Endothelial cell of umbilical vein (primary cell): ENCODE data around the gene FOXP4. TPM values are rescaled to one million over a fixed set of nuclear protein-coding genes. Genes with fewer than 3 reads are reported as not detected.

ENCODE experiments used
- BruUV-seq: library from RNA; stranded (reverse); fragments of 400-500 nt; replicated peaks from 2 replicates; lab custom pipeline; 2021; lab: Mats Ljungman, UMichigan
- CTCF ChIA-PET: fragments of 300-600, 350-600 bp; sonication (Branson Sonifier 250); formaldehyde crosslinking; loops from one replicate; lab custom pipeline; 2021; ENCODE audit warnings: antibody characterized with exemption, inconsistent platforms; lab: Charles Lee
- POLR2A ChIA-PET: fragments of 300-600, 350-600 bp; sonication (Branson Sonifier 250); formaldehyde crosslinking; loops from one replicate; lab custom pipeline; 2021; ENCODE audit warnings: antibody characterized with exemption, inconsistent platforms; lab: Charles Lee
- DNase-seq: peaks from one replicate; pipeline ENCODE4 v3.0.0-alpha.2; 2011; ENCODE audit warnings: low read depth, low spot score
- FAIRE-seq: peaks from 2 replicates; lab custom pipeline; 2011; peaks lifted over from hg19 to GRCh38; lab: Jason Lieb, UNC
- H2AFZ ChIP-seq: 2 replicates; pipeline ENCODE4 v1.6.0; 2012; ENCODE audit warnings: low read depth, low read length, control low read depth, inconsistent platforms
- H3K27ac ChIP-seq: 2 replicates; pipeline ENCODE4 v1.5.1; 2011; ENCODE audit warnings: low read depth, mild to moderate bottlenecking, control low read depth, low read length, moderate library complexity; ENCODE audit not compliant: insufficient read depth
- H3K27me3 ChIP-seq, 2 experiments: 2 replicates each; pipeline versions ENCODE4 v1.6.0 to v1.6.1; 2011; ENCODE audit warnings: low read length in 2 of 2, mixed read lengths in 1 of 2; ENCODE audit not compliant: control insufficient read depth in 2 of 2, insufficient read depth in 2 of 2
- H3K36me3 ChIP-seq, 2 experiments: 2 replicates in 1 of 2; 3 replicates in 1 of 2; pipeline ENCODE4 v1.5.1; 2011; ENCODE audit warnings: low read length in 2 of 2, mild to moderate bottlenecking in 1 of 2, moderate library complexity in 1 of 2; ENCODE audit not compliant: control insufficient read depth in 2 of 2, insufficient read depth in 2 of 2; ENCODE audit errors: extremely low read depth in 1 of 2
- H3K4me1 ChIP-seq: 3 replicates; pipeline ENCODE4 v1.5.1; 2011; ENCODE audit warnings: mild to moderate bottlenecking, low read length; ENCODE audit not compliant: control insufficient read depth, insufficient read depth; ENCODE audit errors: extremely low read depth
- H3K4me2 ChIP-seq: 2 replicates; pipeline ENCODE4 v1.6.1; 2011; ENCODE audit warnings: low read length, control low read depth, mixed read lengths; ENCODE audit not compliant: insufficient read depth
- H3K4me3 ChIP-seq, 3 experiments: fragments of 200-600 bp in 1 of 3; sonication (generic), shearing (Covaris generic) in 1 of 3; replicated peaks in 1 of 3; 2 replicates each; pipeline ENCODE4 v1.5.1; 2011 to 2016; ENCODE audit warnings: control low read depth in 3 of 3, low read length in 3 of 3, mild to moderate bottlenecking in 2 of 3, inconsistent platforms in 1 of 3, low read depth in 1 of 3, moderate library complexity in 1 of 3; ENCODE audit not compliant: insufficient read depth in 1 of 3
- H3K79me2 ChIP-seq: 2 replicates; pipeline ENCODE4 v1.6.0; 2012; ENCODE audit warnings: low read length, inconsistent platforms; ENCODE audit not compliant: control insufficient read depth, insufficient read depth
- H3K9ac ChIP-seq: replicated peaks from 2 replicates; pipeline ENCODE3; 2011; ENCODE audit warnings: low read length, control low read depth; ENCODE audit not compliant: insufficient read depth; ENCODE audit errors: extremely low read depth
- H3K9me1 ChIP-seq: replicated peaks from 3 replicates; pipeline ENCODE4 v1.6.0; 2011; ENCODE audit warnings: mild to moderate bottlenecking, low read length; ENCODE audit not compliant: control insufficient read depth, insufficient read depth; ENCODE audit errors: extremely low read depth
- H3K9me3 ChIP-seq: replicated peaks from 2 replicates; pipeline ENCODE4 v1.5.1; 2012; ENCODE audit warnings: low read length, inconsistent platforms; ENCODE audit not compliant: control insufficient read depth, insufficient read depth
- H4K20me1 ChIP-seq: replicated peaks from 2 replicates; pipeline ENCODE3; 2011; ENCODE audit warnings: mild to moderate bottlenecking, low read length; ENCODE audit not compliant: control insufficient read depth, insufficient read depth; ENCODE audit errors: extremely low read depth
- CTCF ChIP-seq, 2 donors: IDR thresholded peaks; 1 replicate in 1 of 2; 2 replicates in 1 of 2; pipeline ENCODE4 v1.5.1; 2011; ENCODE audit warnings: low read length in 2 of 2, mild to moderate bottlenecking in 2 of 2, moderate library complexity in 2 of 2, control low read depth in 1 of 2, inconsistent platforms in 1 of 2, low read depth in 1 of 2; ENCODE audit not compliant: insufficient read depth in 1 of 2; ENCODE audit errors: extremely low read depth in 1 of 2
- EZH2 ChIP-seq: IDR thresholded peaks from 2 replicates; pipeline ENCODE4 v1.6.1; 2012; ENCODE audit warnings: borderline replicate concordance, low read depth, mild to moderate bottlenecking, moderate library complexity, low read length, inconsistent platforms; ENCODE audit not compliant: severe bottlenecking
- FOS ChIP-seq: IDR thresholded peaks from 2 replicates; pipeline ENCODE4 v1.6.1; 2011; ENCODE audit warnings: mild to moderate bottlenecking, low read length, moderate library complexity, borderline replicate concordance; ENCODE audit not compliant: insufficient read depth
- GATA2 ChIP-seq: IDR thresholded peaks from 2 replicates; pipeline ENCODE4 v1.7.0; 2011; ENCODE audit warnings: low read depth, mild to moderate bottlenecking, moderate library complexity, mixed read lengths, low read length; ENCODE audit not compliant: insufficient read length, insufficient read depth
- JUN ChIP-seq: IDR thresholded peaks from 2 replicates; pipeline ENCODE4 v1.6.1; 2011; ENCODE audit warnings: borderline replicate concordance, low read depth; ENCODE audit not compliant: insufficient read length, insufficient read depth
- MAX ChIP-seq: IDR thresholded peaks from 2 replicates; pipeline ENCODE4 v1.6.1; 2011; ENCODE audit not compliant: insufficient read depth, insufficient read length
- POLR2A ChIP-seq: IDR thresholded peaks from 2 replicates; pipeline ENCODE4 v1.6.1; 2012; ENCODE audit warnings: low read depth, mild to moderate bottlenecking, control low read depth, low read length
- POLR2AphosphoS5 ChIP-seq: IDR thresholded peaks from 2 replicates; pipeline ENCODE4 v1.6.1; 2012; ENCODE audit warnings: low read depth, mild to moderate bottlenecking, control low read depth, low read length, moderate library complexity; ENCODE audit not compliant: insufficient read depth
- dilution Hi-C: fragments of 300-500 bp; cut with MboI; formaldehyde crosslinking; loops from one replicate; pipeline ENCODE4 v1.15.0; 2019; ENCODE audit warnings: low sequenced_read_pairs; ENCODE audit not compliant: extremely low pct_ligation_motif_present
- intact Hi-C: fragments of 100-400 bp; cut with micrococcal nuclease; formaldehyde crosslinking; loops from one replicate; pipeline ENCODE4 v1.10.0; 2022
- polyA plus RNA-seq, 4 experiments: library from polyadenylated mRNA; depleted of rRNA in 3 of 4; stranded (reverse) in 3 of 4; unstranded in 1 of 4; fragments of >200 nt; gene quantifications; 2 replicates each; pipeline versions ENCODE4 v1.2.1 to v1.2.3, GENCODE V29; 2011 to 2012; ENCODE audit warnings: missing spikeins in 1 of 4
- total RNA-seq: library from RNA; stranded (reverse); gene quantifications from 2 replicates; pipeline ENCODE4 v1.2.3, GENCODE V29; 2021

Gene FOXP4
- total and polyA plus RNA-seq, 2 donors (not counting 3 experiments of a cell fraction or from before 2014, with no cell fraction given) = 5.6 to 23.9 TPM

GRCh38 chr6:41640426-41640825 is 94.2 kb downstream of the FOXP4 start:
- Histone ChIP-seq H3K9ac (no peak overlapping the region), H3K36me3 (peaks cover 0 to 2% of the 10 kb centered on the region in 2 experiments)
- CTCF ChIA-PET = interaction anchor here (1.4 to 2.4 kb wide), 3 partner anchors 24 to 43 kb away, joined by 3 to 7 read pairs (median 5); no protein-coding TSS in a partner anchor

GRCh38 chr6:41641352-41641925 is 95.3 kb downstream of the FOXP4 start:
- DNase-seq (no peak), FAIRE-seq (no peak)
- H3K79me2 ChIP-seq = no peaks in the 10 kb centered on the region
- no peak overlapping the region for H3K9ac ChIP-seq
- H3K9me1 ChIP-seq = no peaks in the 10 kb centered on the region
- no peaks in the 10 kb centered on the region for H3K9me3 ChIP-seq
- ChIA-PET POLR2A (no interaction called here), CTCF (interaction anchor here (0.7 to 1.3 kb wide), 2 partner anchors 23 to 39 kb away, joined by 3 to 6 read pairs; no protein-coding TSS in a partner anchor)
- dilution Hi-C loops (no loop called here), intact Hi-C loops (no loop called here)
- H3K4me3 ChIP-seq = no peak overlapping the region
- no peaks in the 10 kb centered on the region for H4K20me1 ChIP-seq
- H3K4me2 ChIP-seq = no peak overlapping the region
- H3K27me3 ChIP-seq = no peaks in the 10 kb centered on the region
- H3K27ac ChIP-seq = no peak overlapping the region
- H3K4me1 ChIP-seq = peaks cover 19% of the 10 kb centered on the region
- H3K36me3 ChIP-seq = peaks cover 0 to 9% of the 10 kb centered on the region in 2 experiments
- no TSS peak for BruUV-seq
- no peak for TF ChIP-seq POLR2AphosphoS5
- TF ChIP-seq MAX = no peak
- no peak for TF ChIP-seq POLR2A
- no peak for TF ChIP-seq EZH2
- no peak for TF ChIP-seq FOS
- no peak for TF ChIP-seq CTCF (IDR thresholded peaks at IDR 0.05; ENCODE audit: extremely low read depth in 1 of 2, insufficient read depth in 1 of 2, low read depth in 1 of 2, low read length in 2 of 2)
- no peak for TF ChIP-seq GATA2
- TF ChIP-seq JUN = no peak
- H2AFZ ChIP-seq = no peak overlapping the region

More at GRCh38 chr6:41640426-41640825, 94.2 kb downstream of the FOXP4 start:
- no peak overlapping the region for H3K4me3 ChIP-seq
- peaks cover 21% of the 10 kb centered on the region for H3K4me1 ChIP-seq
- TF ChIP-seq EZH2 (no peak), JUN (no peak), POLR2AphosphoS5 (no peak)
- dilution Hi-C loops = no loop called here
- DNase-seq (no peak), FAIRE-seq (no peak)
- BruUV-seq = no TSS peak
- intact Hi-C loops = no loop called here
- H3K9me3 ChIP-seq = no peaks in the 10 kb centered on the region
- H3K27ac ChIP-seq = no peak overlapping the region
- POLR2A ChIA-PET = no interaction called here
- no peaks in the 10 kb centered on the region for H4K20me1 ChIP-seq
- no peak overlapping the region for H3K4me2 ChIP-seq
- no peaks in the 10 kb centered on the region for H3K79me2 ChIP-seq
- H3K27me3 ChIP-seq = no peaks in the 10 kb centered on the region
- no peaks in the 10 kb centered on the region for H3K9me1 ChIP-seq
- H2AFZ ChIP-seq = no peak overlapping the region
